ENCODE results near the gene LIN52. TPM values are rescaled to one million over a fixed set of nuclear protein-coding genes. Genes with fewer than 3 reads are reported as not detected.

LIN52 gene
- total RNA-seq, 1 experiment from 2014 or later, result 11.3 TPM

DNA sequence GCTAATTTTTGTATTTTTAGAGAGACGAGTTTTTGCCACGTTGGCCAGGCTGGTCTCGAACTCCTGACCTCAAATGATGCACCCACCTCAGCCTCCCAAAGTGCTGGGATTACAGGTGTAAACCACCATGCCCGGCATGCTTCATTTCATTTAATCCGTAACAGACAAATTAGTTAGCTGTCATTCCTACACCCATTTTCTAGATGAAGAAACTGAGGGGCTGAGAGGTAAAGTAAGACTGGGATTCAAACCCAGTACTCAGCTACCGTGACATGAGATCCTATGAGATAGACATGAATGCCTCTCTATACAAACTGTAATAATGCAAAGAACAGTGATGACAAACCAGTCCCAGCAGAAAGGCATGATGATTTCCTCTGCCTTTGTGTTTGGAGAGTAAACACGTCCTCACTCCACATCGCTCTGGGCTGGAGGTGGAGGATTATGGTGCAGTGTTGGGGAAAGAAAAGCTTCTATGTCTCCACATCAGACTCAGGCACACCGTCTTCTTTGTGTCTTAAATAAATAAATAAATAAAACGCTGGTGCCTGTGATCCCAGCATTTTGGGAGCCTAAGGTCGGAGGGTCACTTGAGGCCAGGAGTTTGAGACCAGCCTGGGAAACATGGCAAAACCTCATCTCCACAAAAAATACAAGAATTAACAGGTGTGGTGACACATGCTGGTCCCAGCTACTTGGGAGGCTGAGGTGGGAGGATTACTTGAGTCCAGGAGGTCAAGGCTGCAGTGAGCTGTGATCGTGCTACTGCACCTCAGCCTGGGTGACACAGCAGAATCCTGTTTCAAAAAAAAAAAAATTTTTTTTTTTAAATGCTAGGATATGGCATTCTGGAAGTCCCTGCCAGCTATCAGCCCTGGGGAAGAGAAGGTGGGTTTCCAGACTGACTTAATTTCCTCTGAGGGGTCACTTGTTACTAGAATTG is 164.9 kb downstream of the LIN52 start:
- TF ChIP-seq, protein P1, sequence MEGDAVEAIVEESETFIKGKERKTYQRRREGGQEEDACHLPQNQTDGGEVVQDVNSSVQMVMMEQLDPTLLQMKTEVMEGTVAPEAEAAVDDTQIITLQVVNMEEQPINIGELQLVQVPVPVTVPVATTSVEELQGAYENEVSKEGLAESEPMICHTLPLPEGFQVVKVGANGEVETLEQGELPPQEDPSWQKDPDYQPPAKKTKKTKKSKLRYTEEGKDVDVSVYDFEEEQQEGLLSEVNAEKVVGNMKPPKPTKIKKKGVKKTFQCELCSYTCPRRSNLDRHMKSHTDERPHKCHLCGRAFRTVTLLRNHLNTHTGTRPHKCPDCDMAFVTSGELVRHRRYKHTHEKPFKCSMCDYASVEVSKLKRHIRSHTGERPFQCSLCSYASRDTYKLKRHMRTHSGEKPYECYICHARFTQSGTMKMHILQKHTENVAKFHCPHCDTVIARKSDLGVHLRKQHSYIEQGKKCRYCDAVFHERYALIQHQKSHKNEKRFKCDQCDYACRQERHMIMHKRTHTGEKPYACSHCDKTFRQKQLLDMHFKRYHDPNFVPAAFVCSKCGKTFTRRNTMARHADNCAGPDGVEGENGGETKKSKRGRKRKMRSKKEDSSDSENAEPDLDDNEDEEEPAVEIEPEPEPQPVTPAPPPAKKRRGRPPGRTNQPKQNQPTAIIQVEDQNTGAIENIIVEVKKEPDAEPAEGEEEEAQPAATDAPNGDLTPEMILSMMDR (IDR thresholded peaks at IDR 0.05; ENCODE audit: insufficient read depth in 1 of 2, low read depth in 1 of 2, low read length in 1 of 2, severe bottlenecking in 1 of 2, unreplicated experiment in 1 of 2), result no peak
- CTCF ChIA-PET, result no interaction called here
- H3K4me3 ChIP-seq (ENCODE audit: low read depth, low read length), result no peak overlapping the region

More for the DNA sequence above, 164.9 kb downstream of the LIN52 start:
- DNase-seq, result no peak
- peaks cover 13% of the 10 kb centered on the region for H3K4me1 Mint-ChIP-seq (ENCODE audit: low read depth, unreplicated experiment)
- H3K27ac Mint-ChIP-seq (ENCODE audit: unreplicated experiment), result no peak overlapping the region
- no peaks in the 10 kb centered on the region for H3K9me3 ChIP-seq
- POLR2A ChIA-PET, result no interaction called here
- H3K36me3 ChIP-seq (ENCODE audit: control insufficient read depth, insufficient read depth, low read length), result no peaks in the 10 kb centered on the region
- no peaks in the 10 kb centered on the region; the same call in 1 of the 2 replicates for H3K27me3 ChIP-seq (replicated peaks; ENCODE audit: control insufficient read depth, insufficient read depth, low read length)
- intact Hi-C loops (cut with micrococcal nuclease; ENCODE audit: unreplicated experiment), result no loop called here
- H3K4me3 Mint-ChIP-seq (ENCODE audit: unreplicated experiment), result no peak overlapping the region
- H3K27me3 Mint-ChIP-seq (ENCODE audit: insufficient read depth, unreplicated experiment), result peaks cover 8% of the 10 kb centered on the region
- no peaks in the 10 kb centered on the region for H3K4me1 ChIP-seq
- BruUV-seq (replicated peaks), result no TSS peak
- no peaks in the 10 kb centered on the region for H3K9me3 Mint-ChIP-seq (ENCODE audit: unreplicated experiment)
- H3K36me3 Mint-ChIP-seq (ENCODE audit: insufficient read depth, unreplicated experiment), result no peaks in the 10 kb centered on the region

Other genes starting within 250 kb of the LIN52 start
- gene PTGR2, start 233.1 kb upstream of the LIN52 start, total RNA-seq (2022), result 14.2 and 16.5 TPM in 2 replicates
- gene ZNF410, start 198.1 kb upstream of the LIN52 start, total RNA-seq (2022), result 35.9 and 36.8 TPM in 2 replicates
- 1.4 and 1.6 TPM in 2 replicates for gene FAM161B, start 134.9 kb upstream of the LIN52 start, total RNA-seq (2022)
- 18.0 and 21.3 TPM in 2 replicates for gene COQ6, start 134.7 kb upstream of the LIN52 start, total RNA-seq (2022)
- 9.1 and 9.3 TPM in 2 replicates for gene ENTPD5, start 65.7 kb upstream of the LIN52 start, total RNA-seq (2022)
- 0.66 and 0.91 TPM in 2 replicates for gene BBOF1, start 65.6 kb upstream of the LIN52 start, total RNA-seq (2022)
- 25.9 and 30.0 TPM in 2 replicates for gene ALDH6A1, start 503 bp upstream of the LIN52 start, total RNA-seq (2022)
- not detected in 2 replicates for gene VSX2, start 154.5 kb downstream of the LIN52 start, total RNA-seq (2022)
- gene ABCD4, start 218.0 kb downstream of the LIN52 start, total RNA-seq (2022), result 72.8 and 82.1 TPM in 2 replicates